Panc1 (cell line): ENCODE measurements around the gene FBXW7. TPM values are rescaled to one million over a fixed set of nuclear protein-coding genes. Genes with fewer than 3 reads are reported as not detected.

Experiments
- ATAC-seq: fragments of 200-7000 bp; cut with Tn5 transposase; 2 replicates; pipeline ENCODE4 v1.9.1; 2020; ENCODE audit warnings: mild to moderate bottlenecking, moderate library complexity
- BruUV-seq: library from RNA; stranded (reverse); fragments of 400-500 nt; replicated peaks from 2 replicates; lab custom pipeline; 2021; lab: Mats Ljungman, UMichigan
- CTCF ChIA-PET: fragments of 300-600 bp; sonication (Branson Sonifier 250); formaldehyde crosslinking; loops from one replicate; lab custom pipeline; 2022; ENCODE audit warnings: antibody characterized with exemption; lab: Charles Lee
- POLR2A ChIA-PET: fragments of 300-600 bp; sonication (Branson Sonifier 250); formaldehyde crosslinking; loops from one replicate; lab custom pipeline; 2022; ENCODE audit warnings: antibody characterized with exemption; lab: Charles Lee
- DNase-seq: peaks from one replicate; pipeline ENCODE4 v3.0.0-alpha.2; 2010; ENCODE audit warnings: low read depth, low spot score
- H3K27ac ChIP-seq: 2 replicates; pipeline ENCODE4 v1.5.1; 2011; ENCODE audit warnings: mild to moderate bottlenecking, low read length, inconsistent platforms
- H3K27me3 ChIP-seq: fragments of 200-500 bp; sonication (Bioruptor generic); 2 replicates; pipeline ENCODE4 v1.6.0; 2014; ENCODE audit warnings: low read length, inconsistent platforms; ENCODE audit not compliant: control insufficient read depth, insufficient read depth
- H3K36me3 ChIP-seq: fragments of 200-500 bp; sonication (Bioruptor generic); 2 replicates; pipeline ENCODE4 v1.5.1; 2014; ENCODE audit warnings: inconsistent platforms, mild to moderate bottlenecking, low read length, moderate library complexity; ENCODE audit not compliant: control insufficient read depth, insufficient read depth
- H3K4me1 ChIP-seq: 2 replicates; pipeline ENCODE4 v1.5.1; 2011; ENCODE audit warnings: inconsistent platforms, mild to moderate bottlenecking, low read length, moderate library complexity; ENCODE audit not compliant: control insufficient read depth, insufficient read depth
- H3K4me3 ChIP-seq, 2 experiments: 2 replicates each; pipeline ENCODE4 v1.5.1; 2011 to 2012; ENCODE audit warnings: low read depth in 2 of 2, low read length in 2 of 2, mild to moderate bottlenecking in 2 of 2, inconsistent platforms in 1 of 2, moderate library complexity in 1 of 2
- H3K9me3 ChIP-seq: fragments of 200-500 bp; sonication (Bioruptor generic); 2 replicates; pipeline ENCODE4 v1.5.1; 2014; ENCODE audit warnings: low read depth, mild to moderate bottlenecking, inconsistent platforms, low read length, moderate library complexity; ENCODE audit not compliant: control insufficient read depth, insufficient read depth
- CTCF ChIP-seq: fragments of 450-650 bp; IDR thresholded peaks from 2 replicates; pipeline ENCODE4 v1.5.1; 2017; ENCODE audit warnings: mild to moderate bottlenecking
- POLR2AphosphoS5 ChIP-seq: IDR thresholded peaks from 2 replicates; pipeline ENCODE4 v1.6.1; 2012; ENCODE audit warnings: mild to moderate bottlenecking, low read depth, low read length, moderate library complexity
- REST ChIP-seq, 2 experiments: IDR thresholded peaks; 2 replicates each; pipeline ENCODE4 v1.6.1; 2011 to 2012; ENCODE audit warnings: low read depth in 2 of 2, control low read depth in 1 of 2, low read length in 1 of 2, mild to moderate bottlenecking in 1 of 2, moderate library complexity in 1 of 2; ENCODE audit not compliant: insufficient read depth in 1 of 2
- SIN3A ChIP-seq: IDR thresholded peaks from 2 replicates; pipeline ENCODE4 v1.6.1; 2012; ENCODE audit warnings: low read depth, mild to moderate bottlenecking, low read length, moderate library complexity, borderline replicate concordance; ENCODE audit not compliant: insufficient read depth
- TCF7L2 ChIP-seq: IDR thresholded peaks from 2 replicates; pipeline ENCODE4 v1.6.1; 2011; ENCODE audit warnings: mild to moderate bottlenecking, low read depth, low read length, inconsistent platforms
- in situ Hi-C: cut with HindIII; loops from 2 replicates; pipeline ENCODE4 v1.10.0; 2016; ENCODE audit warnings: low sequenced_read_pairs, low pct_unique_long_range_greater_than_20kb
- intact Hi-C: fragments of 100-400 bp; cut with micrococcal nuclease; formaldehyde crosslinking; loops from one replicate; pipeline ENCODE4 v1.10.0; 2022; ENCODE audit not compliant: unreplicated experiment
- total RNA-seq: library from RNA; stranded (reverse); gene quantifications from one replicate; pipeline ENCODE4 v1.2.1, GENCODE V29; 2021; ENCODE audit not compliant: unreplicated experiment

FBXW7 gene
- total RNA-seq, 1 experiment from 2014 or later = 16.2 TPM

- TF ChIP-seq POLR2AphosphoS5 = no peak
- no peak for TF ChIP-seq TCF7L2
- TF ChIP-seq REST (IDR thresholded peaks at IDR 0.05; ENCODE audit: insufficient read depth in 1 of 2, low read depth in 2 of 2, low read length in 1 of 2) = no peak
- TF ChIP-seq SIN3A = no peak
- TF ChIP-seq CTCF = no peak
- CTCF ChIA-PET = no interaction called here
- no peak overlapping the region for H3K27ac ChIP-seq
- no peaks in the 10 kb centered on the region for H3K27me3 ChIP-seq
- no peaks in the 10 kb centered on the region for H3K9me3 ChIP-seq
- DNase-seq (no peak), ATAC-seq (no peak)
- in situ Hi-C loops = no loop called here
- POLR2A ChIA-PET = no interaction called here
- H3K4me1 ChIP-seq = peaks cover 5% of the 10 kb centered on the region
- intact Hi-C loops = no loop called here
- no peak overlapping the region for H3K4me3 ChIP-seq
- peaks cover 6% of the 10 kb centered on the region; the same call in 1 of the 2 replicates for H3K36me3 ChIP-seq
- no TSS peak for BruUV-seq
Observed at GRCh38 chr4:152540941-152541340, 5.0 kb upstream of the FBXW7 start.

GRCh38 chr4:152540293-152540674 lies 4.4 kb upstream of the FBXW7 start:
- Histone ChIP-seq H3K9me3 (no peaks in the 10 kb centered on the region), H3K27ac (no peak overlapping the region), H3K4me3 (no peak overlapping the region), H3K36me3 (peaks cover 6% of the 10 kb centered on the region; the same call in 1 of the 2 replicates), H3K4me1 (peaks cover 5% of the 10 kb centered on the region), H3K27me3 (no peaks in the 10 kb centered on the region)
- intact Hi-C loops = no loop called here
- no TSS peak for BruUV-seq
- TF ChIP-seq REST (IDR thresholded peaks at IDR 0.05; ENCODE audit: insufficient read depth in 1 of 2, low read depth in 2 of 2, low read length in 1 of 2) (no peak), CTCF (no peak), TCF7L2 (no peak), POLR2AphosphoS5 (no peak), SIN3A (no peak)
- no peak for DNase-seq
- ChIA-PET CTCF (no interaction called here), POLR2A (interaction anchor here (0.6 kb wide), 1 partner anchor 11 kb away, joined by 5 read pairs; no protein-coding TSS in a partner anchor)
- no peak for ATAC-seq
- in situ Hi-C loops = no loop called here
